ENCODE data around the gene EVA1A. TPM values are rescaled to one million over a fixed set of nuclear protein-coding genes. Genes with fewer than 3 reads are reported as not detected.

EVA1A gene
- total and polyA plus RNA-seq, 2 experiments from 2014 or later: 4.6 to 7.9 TPM

- TF ChIP-seq ZNF462 (CRISPR knock-in tag; IDR thresholded peaks at IDR 0.05) (no peak), REST (IDR thresholded peaks at IDR 0.05; ENCODE audit: unreplicated experiment) (no peak), JUNB (IDR thresholded peaks at IDR 0.05; ENCODE audit: unreplicated experiment) (no peak), EZH2 (IDR thresholded peaks at IDR 0.05; ENCODE audit: low read depth, unreplicated experiment) (no peak), CREB1 (CRISPR knock-in tag; IDR thresholded peaks at IDR 0.05; ENCODE audit: low read depth) (no peak), POLR2AphosphoS5 (IDR thresholded peaks at IDR 0.05; ENCODE audit: low read depth) (no peak), ZNF114 (CRISPR knock-in tag; IDR thresholded peaks at IDR 0.05) (no peak), STAT1 (IDR thresholded peaks at IDR 0.05; ENCODE audit: unreplicated experiment) (no peak), ZNF331 (CRISPR knock-in tag; IDR thresholded peaks at IDR 0.05; ENCODE audit: low read depth) (no peak), EZH2phosphoT487 (IDR thresholded peaks at IDR 0.05; ENCODE audit: unreplicated experiment) (no peak)
These were observed 100.1 kb downstream of the EVA1A start (continued) for GRCh38 chr2:75460630-75461029.
